GM19455 (cell line): Measurements from ENCODE around the gene WWOX.

Source experiments
- ATAC-seq: cut with Tn5 transposase; IDR thresholded peaks from one replicate; pipeline ENCODE4 v1.9.1; 2021; ENCODE audit not compliant: unreplicated experiment

The WWOX gene

DNA sequence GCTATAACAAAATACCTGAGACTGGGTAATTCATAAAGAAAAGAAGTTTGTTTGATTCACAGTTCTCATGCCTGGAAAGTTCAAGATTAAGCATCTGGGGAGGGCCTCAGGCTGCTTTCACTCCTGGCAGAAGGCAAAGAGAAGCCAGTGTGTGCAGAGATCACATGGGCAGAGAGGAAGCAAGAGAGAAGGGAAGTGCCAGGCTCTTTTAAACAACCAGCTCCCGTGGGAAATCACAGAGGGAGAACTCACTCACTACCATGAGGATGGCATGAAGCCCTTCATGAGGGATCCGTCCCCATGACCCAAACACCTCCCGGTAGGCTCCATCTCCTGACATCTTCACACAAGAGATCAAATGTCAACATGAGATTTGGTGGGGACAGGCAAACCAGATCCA, 999.5 kb downstream of the WWOX start:
- no peak for ATAC-seq

DNA sequence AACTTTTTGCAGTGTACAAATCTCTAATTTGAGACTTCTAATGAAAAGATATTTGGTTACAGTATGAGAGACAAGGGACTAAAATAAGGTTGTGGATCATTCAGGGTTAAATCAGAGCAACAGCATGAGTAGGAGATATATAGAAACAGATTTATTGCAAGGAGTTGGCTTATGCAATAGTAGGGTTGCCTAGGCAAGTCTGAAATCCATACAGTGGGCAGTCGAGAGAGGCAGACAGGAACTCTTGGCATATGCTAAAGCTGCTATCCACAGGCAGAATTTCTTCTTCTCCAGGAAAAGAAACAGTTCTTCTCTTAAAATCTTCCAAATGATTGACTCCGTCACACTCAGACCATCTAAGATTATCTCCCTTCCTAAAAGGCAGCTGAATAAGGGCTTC, 1000.3 kb downstream of the WWOX start:
- ATAC-seq = no peak

DNA sequence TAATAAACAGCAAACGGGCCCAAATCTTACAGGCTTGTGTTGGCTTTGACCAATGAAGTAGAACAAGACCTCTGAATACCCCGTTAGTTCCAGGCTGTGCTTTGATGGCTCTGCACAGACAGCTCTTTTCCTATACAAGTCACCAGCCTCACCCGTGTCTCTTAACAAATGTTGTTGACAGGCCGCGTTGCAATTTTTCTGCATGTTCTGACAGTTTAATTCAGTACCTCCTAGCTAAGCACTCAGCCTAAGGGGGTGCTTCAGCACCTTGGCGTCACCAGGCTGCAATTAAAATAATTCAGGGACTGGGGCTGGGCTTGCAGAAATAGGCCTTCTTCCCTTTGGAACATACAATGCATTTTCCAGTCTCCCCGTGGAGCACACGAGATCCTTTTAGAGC, 1001.0 kb downstream of the WWOX start:
- ATAC-seq = no peak

- ATAC-seq = no peak
These were observed 1002.0 kb downstream of the WWOX start for GRCh38 chr16:79101491-79101890.

GRCh38 chr16:79104567-79104966, 1005.1 kb downstream of the WWOX start:
- ATAC-seq = no peak

DNA sequence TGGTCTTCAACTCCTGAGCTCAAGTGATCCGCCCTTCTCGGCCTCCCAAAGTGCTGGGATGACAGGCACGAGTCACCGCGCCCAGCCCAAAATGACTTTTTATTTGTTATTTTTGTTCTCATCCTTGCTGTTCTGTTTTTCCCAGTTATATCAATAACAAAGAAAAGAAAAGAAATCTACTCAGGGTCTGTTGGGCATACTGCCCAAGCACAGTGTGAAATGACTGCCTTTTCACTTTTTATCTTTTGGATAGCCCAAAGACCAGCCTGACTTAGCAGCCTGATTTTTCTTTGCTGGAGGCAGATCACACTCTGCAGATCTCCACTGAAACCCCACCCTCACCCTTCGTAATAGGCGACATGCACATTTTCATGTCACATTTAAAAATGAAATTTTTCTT, 1007.8 kb downstream of the WWOX start:
- ATAC-seq = no peak

GRCh38 chr16:79109771-79110170, 1010.3 kb downstream of the WWOX start:
- ATAC-seq = no peak

DNA sequence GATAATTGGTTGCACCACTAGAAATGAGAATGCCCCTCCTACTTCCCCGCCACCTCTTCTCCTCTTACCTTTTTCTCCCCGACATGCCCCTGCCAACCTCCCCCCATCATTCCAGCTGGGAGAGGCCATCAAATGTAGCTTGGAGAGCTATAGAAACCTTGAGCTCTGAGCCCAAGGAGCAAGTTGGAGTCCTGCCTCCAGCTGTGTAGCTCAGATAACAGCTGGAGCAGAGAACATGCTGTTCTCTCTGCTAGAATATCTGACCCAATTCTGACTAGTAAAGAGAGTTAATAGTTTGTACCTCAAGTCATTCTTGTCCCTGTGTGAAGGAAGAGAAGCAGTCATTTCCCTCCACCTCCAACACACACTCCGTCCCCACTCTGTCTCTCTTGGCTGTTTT, 1010.8 kb downstream of the WWOX start:
- ATAC-seq = no peak

DNA sequence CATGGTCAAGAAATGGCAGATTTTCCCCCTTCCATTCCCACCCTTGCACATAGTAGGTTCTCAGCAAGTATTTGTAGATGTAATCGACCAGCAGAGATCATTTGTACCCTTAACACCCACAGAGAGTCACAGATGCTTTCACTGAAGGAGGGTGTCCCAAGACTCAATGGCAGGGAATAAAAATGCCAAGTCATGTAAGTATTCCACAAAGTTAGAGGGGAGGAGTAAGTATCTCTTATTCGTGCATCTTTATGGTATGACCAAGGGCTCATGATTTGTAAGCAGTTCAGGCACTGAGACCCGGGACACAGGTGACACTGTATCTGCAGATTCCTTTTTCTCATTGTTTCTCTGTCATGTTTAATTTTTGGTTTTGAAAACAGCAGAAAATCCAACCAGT, 1011.5 kb downstream of the WWOX start:
- ATAC-seq = no peak

GRCh38 chr16:79112462-79112861, 1013.0 kb downstream of the WWOX start:
- ATAC-seq = no peak

GRCh38 chr16:79113826-79114225, 1014.4 kb downstream of the WWOX start:
- no peak for ATAC-seq

DNA sequence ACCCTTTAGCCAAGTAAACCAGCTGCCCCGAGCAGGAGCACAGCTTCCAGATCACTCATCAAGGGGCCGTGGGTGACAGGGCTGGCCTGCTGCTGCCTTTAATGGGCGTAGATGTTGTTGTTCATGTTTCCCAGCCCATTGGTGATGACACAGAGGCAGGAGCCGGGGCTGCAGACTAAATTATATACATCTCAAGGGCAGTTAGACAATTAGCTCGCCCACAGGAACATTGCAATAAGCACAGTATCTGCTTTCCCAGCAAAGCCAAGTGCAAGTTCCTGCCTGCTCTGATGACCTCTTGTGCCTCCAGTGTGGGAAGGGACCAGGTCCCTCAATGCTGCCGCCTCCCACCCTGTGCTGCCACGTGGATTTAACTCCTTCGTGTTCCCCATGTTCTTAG, 1015.3 kb downstream of the WWOX start:
- ATAC-seq = no peak

DNA sequence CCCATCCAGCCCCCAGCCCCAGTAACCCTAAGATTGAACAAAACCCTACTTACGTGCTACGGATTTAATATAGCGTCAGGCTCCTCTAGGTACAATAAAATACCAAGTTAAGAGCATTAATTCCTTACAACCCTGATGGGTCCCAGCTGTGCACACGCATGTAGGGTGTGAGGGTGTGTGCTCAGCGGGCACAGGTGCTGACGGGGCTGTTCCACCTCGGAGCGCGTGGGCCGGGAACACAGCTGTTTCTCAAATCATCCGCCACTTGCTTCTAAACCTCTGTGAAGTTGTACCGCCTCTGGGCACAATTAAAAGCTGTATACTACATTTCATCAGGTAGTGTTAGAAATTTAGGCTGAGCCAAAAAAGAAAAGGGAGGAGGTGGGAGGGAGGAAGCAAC, 1022.5 kb downstream of the WWOX start:
- no peak for ATAC-seq

- ATAC-seq = no peak
These were observed 1022.9 kb downstream of the WWOX start for GRCh38 chr16:79122343-79122742.

DNA sequence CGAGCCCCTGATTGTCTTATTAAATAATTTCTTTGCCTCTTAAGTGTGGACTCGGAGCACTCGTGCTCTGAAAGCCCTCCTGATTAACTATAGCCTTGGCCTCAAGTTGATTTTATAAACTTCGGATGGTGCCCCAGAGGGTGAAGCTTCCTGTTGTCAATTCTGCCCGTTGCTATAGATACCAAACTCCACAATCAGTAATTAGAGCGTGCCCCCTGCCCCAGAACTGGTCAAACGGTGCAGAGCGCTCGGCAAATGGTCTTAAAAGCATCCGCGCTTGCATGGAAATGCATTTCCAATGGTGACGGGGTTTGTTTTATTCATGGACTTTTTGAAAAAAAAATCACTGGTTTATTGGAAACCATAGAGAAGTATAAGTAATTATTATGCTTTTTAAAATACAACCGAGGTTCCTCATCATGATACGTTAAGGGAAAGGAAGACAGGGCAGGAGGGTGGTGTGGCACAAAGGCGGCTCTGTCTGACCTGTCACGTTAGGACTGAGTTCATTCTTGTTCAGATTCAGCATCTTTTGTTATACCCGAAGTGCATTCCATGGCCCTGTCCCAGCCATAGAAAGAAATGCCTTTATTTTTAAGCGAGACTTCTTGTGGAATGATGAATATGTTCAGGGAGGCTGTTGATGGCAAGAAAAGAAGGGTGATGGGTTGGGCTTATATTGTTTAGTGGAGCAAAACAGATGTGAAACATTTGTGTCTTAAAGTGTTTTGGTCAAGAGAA, 1024.7 kb downstream of the WWOX start:
- ATAC-seq = no peak

GRCh38 chr16:79127766-79128165, 1028.3 kb downstream of the WWOX start:
- no peak for ATAC-seq

GRCh38 chr16:79128706-79129105, 1029.3 kb downstream of the WWOX start:
- no peak for ATAC-seq

- no peak for ATAC-seq
These were observed 1031.2 kb downstream of the WWOX start for GRCh38 chr16:79130616-79131015.

DNA sequence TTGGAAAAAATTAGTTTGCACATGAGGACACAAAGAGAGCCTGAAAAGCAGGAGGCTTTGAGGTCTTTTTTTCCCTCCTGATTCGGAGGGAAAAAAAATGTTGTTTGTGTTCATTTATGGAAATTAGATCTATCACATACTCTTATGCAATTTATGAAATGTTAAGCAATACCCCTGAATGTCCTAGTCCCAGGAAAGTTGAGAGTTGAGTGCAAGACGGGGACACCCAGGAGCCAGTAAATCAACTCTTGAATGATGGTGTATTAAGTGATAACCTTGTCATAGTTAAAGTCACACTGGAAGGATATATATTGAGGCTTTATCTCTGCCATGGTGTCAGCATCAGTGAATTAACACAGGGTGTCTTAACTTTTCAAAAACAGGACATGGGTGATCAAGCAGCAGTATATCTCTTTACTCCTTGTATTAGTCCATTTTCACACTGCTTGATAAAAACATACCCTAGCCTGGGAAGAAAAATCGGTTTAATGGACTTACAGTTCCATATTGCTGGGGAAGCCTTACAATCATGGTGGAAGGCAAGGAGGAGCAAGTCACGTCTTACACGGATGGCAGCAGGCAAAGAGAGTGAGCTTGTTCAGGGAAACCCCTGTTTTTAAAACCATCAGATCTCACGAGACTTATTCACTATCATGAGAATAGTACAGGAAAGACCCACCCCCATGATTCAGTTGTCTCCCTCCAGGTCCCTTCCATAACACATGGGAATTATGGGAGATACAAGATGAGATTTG, 1032.0 kb downstream of the WWOX start:
- ATAC-seq = no peak

DNA sequence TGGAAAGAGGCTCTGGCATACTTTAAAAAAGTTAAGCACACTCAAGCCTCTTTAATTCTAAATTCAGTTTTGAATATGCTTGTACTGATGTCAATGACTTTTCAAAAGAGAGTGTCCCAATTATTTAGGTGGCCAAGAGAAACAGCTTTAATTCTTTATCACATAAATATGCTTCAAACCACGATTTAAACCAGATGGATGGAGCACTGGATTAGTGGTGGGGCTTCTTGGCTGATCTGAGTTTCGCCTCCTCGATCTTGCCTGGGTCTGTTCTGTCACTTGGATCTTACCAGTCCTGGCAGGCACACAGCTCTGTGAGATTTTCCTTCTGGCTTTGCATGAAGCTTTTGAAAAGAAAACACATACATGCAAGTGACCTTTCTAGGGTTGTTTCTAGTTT, 1033.2 kb downstream of the WWOX start:
- ATAC-seq = no peak

GRCh38 chr16:79134300-79134699, 1034.8 kb downstream of the WWOX start:
- no peak for ATAC-seq

GRCh38 chr16:79136955-79137354, 1037.5 kb downstream of the WWOX start:
- no peak for ATAC-seq
